ENCODE data around the gene PNKP. TPM values are rescaled to one million over a fixed set of nuclear protein-coding genes. Genes with fewer than 3 reads are reported as not detected.

PNKP gene
- total RNA-seq, 2 donors from 2014 or later, result 55.8 to 78.7 TPM

GRCh38 chr19:49875177-49875576, 7.8 kb upstream of the PNKP start:
- peaks cover under 1% of the 10 kb centered on the region for H3K36me3 ChIP-seq
- no peak for ATAC-seq (ENCODE audit: insufficient number of reproducible peaks, low FRiP score, low read depth)
- peak overlapping the region in 1 of 2 donors; percentile 97 for H3K27ac ChIP-seq
- H3K4me1 ChIP-seq (ENCODE audit: control insufficient read depth in 1 of 2, low read depth in 2 of 2), result peaks cover 9 to 35% of the 10 kb centered on the region in 2 donors
- H3K27me3 ChIP-seq (replicated peaks; ENCODE audit: insufficient read depth), result no peaks in the 10 kb centered on the region
- no peak for DNase-seq (ENCODE audit: low spot score)
- peak overlapping the region; percentile 90 for H3K4me3 ChIP-seq
- no peak for TF ChIP-seq CTCF (IDR thresholded peaks at IDR 0.05)
- H3K9me3 ChIP-seq, result no peaks in the 10 kb centered on the region

- ATAC-seq (ENCODE audit: insufficient number of reproducible peaks, low FRiP score, low read depth) (no peak), DNase-seq (ENCODE audit: low spot score) (no peak)
- Histone ChIP-seq H3K27me3 (replicated peaks; ENCODE audit: insufficient read depth) (no peaks in the 10 kb centered on the region), H3K9me3 (no peaks in the 10 kb centered on the region), H3K36me3 (no peaks in the 10 kb centered on the region), H3K4me1 (ENCODE audit: control insufficient read depth in 1 of 2, low read depth in 2 of 2) (peaks cover 9 to 39% of the 10 kb centered on the region in 2 donors), H3K27ac (no peak overlapping the region), H3K4me3 (no peak overlapping the region)
- TF ChIP-seq CTCF (IDR thresholded peaks at IDR 0.05), result no peak
These were observed 7.3 kb upstream of the PNKP start for GRCh38 chr19:49874503-49875157.

- no peak overlapping the region for H3K4me3 ChIP-seq
- TF ChIP-seq CTCF (IDR thresholded peaks at IDR 0.05), result no peak
- H3K27ac ChIP-seq, result no peak overlapping the region
- no peaks in the 10 kb centered on the region for H3K27me3 ChIP-seq (replicated peaks; ENCODE audit: insufficient read depth)
- H3K36me3 ChIP-seq, result no peaks in the 10 kb centered on the region
- H3K4me1 ChIP-seq (ENCODE audit: control insufficient read depth in 1 of 2, low read depth in 2 of 2), result peaks cover 9 to 35% of the 10 kb centered on the region in 2 donors
- DNase-seq (ENCODE audit: low spot score) (no peak), ATAC-seq (ENCODE audit: insufficient number of reproducible peaks, low FRiP score, low read depth) (no peak)
- no peaks in the 10 kb centered on the region for H3K9me3 ChIP-seq
These were observed 6.5 kb upstream of the PNKP start for GRCh38 chr19:49873834-49874233.

GRCh38 chr19:49873129-49873521, 5.7 kb upstream of the PNKP start:
- Histone ChIP-seq H3K4me1 (ENCODE audit: control insufficient read depth in 1 of 2, low read depth in 2 of 2) (peaks cover 11 to 35% of the 10 kb centered on the region in 2 donors), H3K9me3 (no peaks in the 10 kb centered on the region), H3K4me3 (no peak overlapping the region), H3K27me3 (replicated peaks; ENCODE audit: insufficient read depth) (no peaks in the 10 kb centered on the region), H3K36me3 (no peaks in the 10 kb centered on the region), H3K27ac (no peak overlapping the region)
- DNase-seq (ENCODE audit: low spot score) (no peak), ATAC-seq (ENCODE audit: insufficient number of reproducible peaks, low FRiP score, low read depth) (no peak)
- TF ChIP-seq CTCF (IDR thresholded peaks at IDR 0.05), result no peak

GRCh38 chr19:49872245-49873128, 5.1 kb upstream of the PNKP start:
- no peak for TF ChIP-seq CTCF (IDR thresholded peaks at IDR 0.05)
- no peaks in the 10 kb centered on the region for H3K36me3 ChIP-seq
- DNase-seq (ENCODE audit: low spot score), result no peak
- H3K27ac ChIP-seq, result no peak overlapping the region
- no peak for ATAC-seq (ENCODE audit: insufficient number of reproducible peaks, low FRiP score, low read depth)
- H3K27me3 ChIP-seq (replicated peaks; ENCODE audit: insufficient read depth), result no peaks in the 10 kb centered on the region
- H3K4me3 ChIP-seq, result no peak overlapping the region
- H3K4me1 ChIP-seq (ENCODE audit: control insufficient read depth in 1 of 2, low read depth in 2 of 2), result peaks cover 14 to 40% of the 10 kb centered on the region in 2 donors
- H3K9me3 ChIP-seq, result no peaks in the 10 kb centered on the region
